ENCODE data around the gene SND1.

Gene SND1

GRCh38 chr7:127885222-127885772 lies 233.3 kb downstream of the SND1 start:
- no peak for TF ChIP-seq CTCF (IDR thresholded peaks at IDR 0.05)

- no peak for TF ChIP-seq CTCF (IDR thresholded peaks at IDR 0.05)
Observed at GRCh38 chr7:127885843-127886242, 233.8 kb downstream of the SND1 start.

GRCh38 chr7:127886248-127886647 lies 234.3 kb downstream of the SND1 start:
- no peak for TF ChIP-seq CTCF (IDR thresholded peaks at IDR 0.05)

GRCh38 chr7:127887096-127887495 lies 235.1 kb downstream of the SND1 start:
- no peak for TF ChIP-seq CTCF (IDR thresholded peaks at IDR 0.05)

- no peak for TF ChIP-seq CTCF (IDR thresholded peaks at IDR 0.05)
Observed at GRCh38 chr7:127887631-127888030, 235.6 kb downstream of the SND1 start.

- no peak for TF ChIP-seq CTCF (IDR thresholded peaks at IDR 0.05)
Observed at GRCh38 chr7:127888411-127888810, 236.4 kb downstream of the SND1 start.

GRCh38 chr7:127888825-127889224 lies 236.8 kb downstream of the SND1 start:
- TF ChIP-seq CTCF (IDR thresholded peaks at IDR 0.05) = no peak

GRCh38 chr7:127889677-127890076 lies 237.7 kb downstream of the SND1 start:
- no peak for TF ChIP-seq CTCF (IDR thresholded peaks at IDR 0.05)

All from LNCAP (cell line).